GM18511 (cell line): ENCODE data around the gene HYDIN.
"Not testable (repeated sequence)": the region's sequence is repeated elsewhere in the genome, so short reads cannot be mapped to it uniquely, and the experiment has no call there.

ENCODE experiments used
- ATAC-seq: cut with Tn5 transposase; IDR thresholded peaks from one replicate; pipeline ENCODE4 v1.9.1; 2021; ENCODE audit warnings: mild to moderate bottlenecking, moderate library complexity; ENCODE audit not compliant: unreplicated experiment

Gene HYDIN

DNA sequence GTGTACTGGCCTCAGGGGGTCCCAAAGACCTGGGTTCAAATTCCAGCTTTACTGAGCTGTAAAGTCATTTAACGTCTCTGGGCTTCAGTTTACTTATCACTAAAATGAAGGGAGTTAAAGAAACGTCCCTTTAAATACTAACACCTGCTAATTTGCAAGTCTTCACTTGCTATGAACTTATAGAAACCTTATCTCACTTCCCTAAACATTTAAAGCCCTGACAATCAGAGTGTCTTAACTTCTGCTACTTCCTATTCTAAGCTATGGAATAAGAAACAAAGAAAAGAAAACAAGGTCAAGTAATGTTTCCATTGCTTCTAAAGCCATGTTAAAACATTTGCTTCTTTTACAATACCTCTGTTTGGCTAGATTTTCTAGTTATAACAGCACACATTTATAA, 87.3 kb downstream of the HYDIN start:
- ATAC-seq: not testable (repeated sequence)

- not testable (repeated sequence) for ATAC-seq
Measured at GRCh38 chr16:71110565-71110964, 120.0 kb downstream of the HYDIN start.

GRCh38 chr16:71109656-71110208, 120.8 kb downstream of the HYDIN start:
- ATAC-seq: not testable (repeated sequence)

DNA sequence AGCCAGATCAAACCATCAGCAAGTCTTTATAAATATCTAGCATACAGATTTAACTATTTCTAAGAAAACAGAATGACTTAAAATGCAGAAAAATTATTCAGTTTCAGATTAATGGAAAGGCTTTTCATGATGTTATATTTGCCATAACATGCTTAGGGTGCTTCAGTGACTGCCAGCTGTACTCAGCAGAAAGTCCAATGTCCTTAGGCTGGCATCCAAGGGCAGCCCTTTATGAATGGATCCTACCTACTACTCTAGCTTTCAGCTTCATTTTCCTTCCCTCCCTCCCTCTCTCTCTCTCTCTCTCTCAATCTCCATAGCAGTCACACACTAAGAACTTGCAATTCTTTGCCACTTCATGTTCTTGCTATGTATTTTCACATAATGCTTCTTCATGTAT, 124.6 kb downstream of the HYDIN start:
- not testable (repeated sequence) for ATAC-seq

- ATAC-seq: not testable (repeated sequence)
Measured at GRCh38 chr16:71083573-71083972, 146.9 kb downstream of the HYDIN start.

GRCh38 chr16:71080777-71081176, 149.7 kb downstream of the HYDIN start:
- ATAC-seq: not testable (repeated sequence)

GRCh38 chr16:71080262-71080661, 150.3 kb downstream of the HYDIN start:
- ATAC-seq: not testable (repeated sequence)

GRCh38 chr16:71070651-71071050, 159.9 kb downstream of the HYDIN start:
- not testable (repeated sequence) for ATAC-seq

GRCh38 chr16:71069842-71070241, 160.7 kb downstream of the HYDIN start:
- ATAC-seq: not testable (repeated sequence)

GRCh38 chr16:71053897-71054609, 176.5 kb downstream of the HYDIN start:
- ATAC-seq: not testable (repeated sequence)

DNA sequence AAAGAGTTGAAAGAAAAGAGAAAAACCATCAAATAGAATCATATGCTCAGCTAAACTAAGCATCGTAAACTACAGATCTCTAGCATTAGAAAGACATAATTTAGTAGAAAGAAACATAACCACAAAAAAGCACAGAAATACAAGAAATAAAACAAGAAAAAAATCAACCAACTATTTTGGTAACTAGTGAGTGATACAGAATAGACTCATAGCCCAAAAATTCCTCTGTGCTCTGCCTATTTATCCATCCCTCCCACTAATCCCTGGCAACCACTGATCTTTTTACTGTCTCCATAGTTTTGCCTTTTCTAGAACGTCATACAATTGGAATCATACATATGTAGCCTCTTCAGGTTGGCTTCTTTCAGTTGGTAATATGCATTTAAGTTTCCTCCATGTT, 180.2 kb downstream of the HYDIN start:
- not testable (repeated sequence) for ATAC-seq

DNA sequence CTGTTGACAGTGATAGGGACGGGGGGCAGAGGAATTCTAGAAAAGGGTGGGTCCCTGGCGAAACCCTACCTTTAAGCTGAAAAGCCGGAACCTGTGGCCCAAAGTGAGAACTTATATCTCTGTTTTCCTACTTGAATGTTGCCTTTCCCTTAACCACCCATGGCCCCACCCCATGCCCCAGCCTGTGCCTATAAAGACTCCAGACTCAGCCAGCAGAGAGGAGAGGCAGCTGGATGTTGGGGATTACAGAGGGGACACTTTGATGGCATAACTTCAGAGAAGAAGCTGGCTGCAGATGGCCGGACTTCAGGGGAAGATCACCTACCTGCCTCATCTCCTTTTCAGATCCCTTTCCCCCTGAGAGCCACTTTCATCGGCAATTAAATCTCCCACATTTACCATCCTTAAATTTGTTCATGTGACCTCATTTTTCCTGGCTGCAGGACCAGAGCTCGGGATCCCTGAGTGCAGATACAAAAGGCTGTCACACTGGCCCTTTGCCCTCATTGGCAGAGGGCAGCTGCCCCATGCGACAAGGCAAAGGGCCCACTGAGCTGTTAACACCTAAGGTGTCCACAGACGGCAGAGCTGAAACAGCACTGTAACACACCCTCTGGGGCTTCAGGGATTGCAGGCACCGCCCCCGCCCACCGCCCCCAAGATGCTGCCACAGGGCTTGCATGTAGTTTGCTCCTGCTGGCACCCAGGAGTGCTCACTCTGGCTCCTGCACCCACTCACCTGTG, 191.0 kb downstream of the HYDIN start:
- ATAC-seq: not testable (repeated sequence)

DNA sequence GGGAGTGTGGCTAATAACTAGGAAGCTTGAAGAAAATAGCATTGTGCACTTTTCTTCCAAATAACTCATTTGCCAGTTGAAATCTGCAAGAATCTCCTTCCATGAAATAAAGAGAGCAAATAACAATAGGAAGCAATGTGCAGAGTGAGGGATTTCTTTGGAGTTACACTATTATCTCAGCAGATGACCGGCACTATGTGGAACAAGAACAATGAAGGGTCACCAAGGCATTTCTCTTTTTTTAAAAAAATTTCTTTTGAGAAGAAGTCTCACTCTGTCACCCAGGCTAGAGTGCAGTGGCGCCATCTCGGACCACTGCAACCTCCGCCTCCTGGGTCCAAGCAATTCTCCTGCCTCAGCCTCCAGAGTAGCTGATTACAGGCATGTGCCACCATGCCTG, 192.1 kb downstream of the HYDIN start:
- not testable (repeated sequence) for ATAC-seq

GRCh38 chr16:71037987-71038386, 192.5 kb downstream of the HYDIN start:
- not testable (repeated sequence) for ATAC-seq

DNA sequence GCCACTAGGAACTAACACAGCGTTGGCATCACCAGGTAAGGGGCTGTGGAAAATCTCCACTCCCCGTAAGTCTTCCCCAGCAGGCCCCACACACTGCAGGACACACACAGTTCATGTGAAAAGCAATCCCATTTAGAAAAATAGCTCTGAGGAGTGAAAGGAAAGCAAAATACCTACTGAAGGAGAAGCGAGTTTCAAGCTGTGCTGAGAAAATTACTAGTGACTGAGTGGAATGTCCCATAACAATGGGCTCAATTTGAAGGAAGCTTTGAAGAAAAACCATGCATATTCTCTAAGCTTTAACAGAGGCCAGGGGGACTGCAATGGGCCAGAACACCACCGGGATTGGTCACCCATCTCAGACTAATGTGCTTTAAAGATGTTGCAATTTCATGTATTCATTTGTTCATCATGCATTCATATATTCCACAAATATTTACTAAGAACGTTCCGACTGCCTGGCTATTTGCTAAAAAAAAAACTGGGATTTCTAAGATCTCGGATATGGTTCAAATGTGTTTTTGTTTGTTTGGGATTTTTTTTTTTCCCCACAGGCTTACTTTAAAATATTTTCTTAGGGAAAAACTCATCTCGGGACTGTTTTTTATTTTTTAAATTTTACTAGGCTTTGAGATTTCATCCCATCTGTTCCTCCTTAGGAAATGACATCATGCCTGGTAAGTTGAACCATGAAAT, 202.3 kb downstream of the HYDIN start:
- ATAC-seq: not testable (repeated sequence)

GRCh38 chr16:71027511-71027910, 203.0 kb downstream of the HYDIN start:
- ATAC-seq: not testable (repeated sequence)

GRCh38 chr16:71023851-71024439, 206.6 kb downstream of the HYDIN start:
- not testable (repeated sequence) for ATAC-seq

DNA sequence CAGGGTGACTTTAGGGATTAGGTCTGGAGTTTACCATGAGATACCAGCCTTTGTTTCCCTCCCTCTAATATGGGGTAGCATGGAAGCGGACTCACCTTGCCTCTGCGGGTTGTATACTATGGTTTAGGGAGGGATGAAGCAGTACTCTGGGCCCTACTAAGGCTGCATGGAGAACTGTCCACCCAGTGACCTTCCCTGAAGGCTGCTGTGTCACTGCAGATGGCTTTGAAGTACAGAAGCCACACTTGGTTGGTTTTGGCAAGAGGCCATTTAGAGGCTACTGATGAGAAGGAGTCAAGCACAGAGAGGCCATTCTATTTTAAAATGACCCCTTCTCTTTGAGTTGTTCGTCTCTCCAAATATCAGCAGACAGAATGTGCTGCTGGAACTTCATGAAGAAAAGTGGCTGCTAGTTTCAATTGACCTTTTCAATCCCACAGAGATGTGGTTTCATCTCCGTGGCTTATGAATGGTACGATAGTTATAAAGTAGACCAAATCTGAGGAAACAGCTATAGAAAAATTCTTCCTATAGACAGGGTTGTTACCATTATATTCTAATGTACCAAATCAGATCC, 208.5 kb downstream of the HYDIN start:
- not testable (repeated sequence) for ATAC-seq

- not testable (repeated sequence) for ATAC-seq
Measured at GRCh38 chr16:71019067-71019682, 211.3 kb downstream of the HYDIN start.

- ATAC-seq: not testable (repeated sequence)
Measured at GRCh38 chr16:71015419-71015818, 215.1 kb downstream of the HYDIN start.
